ENCODE measurements around the gene JMJD8. TPM values are rescaled to one million over a fixed set of nuclear protein-coding genes. Genes with fewer than 3 reads are reported as not detected.

Gene JMJD8
- total and polyA plus RNA-seq, 10 of the 15 experiments (the other 5 are each of a cell fraction or from before 2014, with no cell fraction given) = 1.00 to 50.4 (median 30.7) TPM

DNA sequence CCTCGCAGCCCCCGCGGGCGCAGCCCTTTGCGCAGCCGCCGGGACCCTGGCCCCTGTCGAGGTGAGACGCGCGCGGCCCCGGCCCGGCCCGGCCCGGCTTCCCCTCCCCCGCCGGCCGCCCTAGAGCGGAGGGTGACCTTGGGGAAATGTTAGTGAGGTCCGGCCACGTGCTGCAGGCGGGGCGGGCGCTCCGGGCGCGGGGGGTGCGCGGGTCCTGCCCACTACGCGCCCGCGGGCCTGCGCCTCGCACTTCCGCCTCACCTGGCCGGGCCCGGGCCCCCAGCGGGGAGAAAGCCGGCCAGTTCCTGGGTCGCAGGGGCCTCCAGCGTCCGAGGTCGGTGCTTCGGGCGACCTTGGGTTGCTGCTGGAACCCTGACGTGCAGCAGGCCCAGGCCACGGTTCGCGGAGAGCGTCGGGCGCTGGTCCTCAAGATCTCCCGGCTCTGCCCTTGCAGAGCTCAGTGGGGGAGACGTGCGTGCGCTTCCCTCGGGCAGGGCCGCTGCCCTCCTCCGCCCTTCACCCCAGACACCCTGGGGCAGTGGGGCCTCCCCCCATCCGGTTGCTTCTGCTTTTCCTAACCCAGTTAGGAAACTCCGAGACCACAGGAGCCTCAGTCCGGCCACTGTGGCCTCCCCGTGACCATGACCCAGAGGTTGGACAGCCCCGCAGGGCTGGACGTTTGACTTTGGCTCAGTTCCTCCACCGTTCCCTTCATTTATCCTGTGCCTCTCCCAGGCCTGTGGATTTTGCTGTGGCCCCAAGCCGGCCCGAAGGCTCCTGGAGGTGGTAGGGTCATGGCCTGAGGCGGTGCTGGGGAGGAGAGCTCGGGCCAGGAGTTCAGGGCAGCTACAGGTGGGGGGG lies 41.7 kb downstream of the JMJD8 start:
- FAIRE-seq (no peak), ATAC-seq (peak; percentile 68), DNase-seq (ENCODE audit: low read depth, low spot score) (no peak)
- WGBS (ENCODE audit: insufficient coverage, insufficient replicate concordance, low lambda C conversion rate, missing lambda C conversion rate) = 4% methylated on average over 59 of the region's 72 CpGs
- H3K9ac ChIP-seq (ENCODE audit: control insufficient read depth, insufficient read depth, low read length) = peak overlapping the region; percentile 89
- intact Hi-C loops (cut with micrococcal nuclease; ENCODE audit: unreplicated experiment) (no loop called here), in situ Hi-C loops (cut with MboI) (no loop called here)
- POLR2A ChIA-PET = interaction anchor here (1.3 kb wide), 1 partner anchor 38 kb away, joined by 4 read pairs; the partner anchor contains the start of gene STUB1
- H3K4me1 ChIP-seq (ENCODE audit: control insufficient read depth, insufficient read depth, low read length) = peaks cover 12% of the 10 kb centered on the region
- RAD21 ChIA-PET (ENCODE audit: unreplicated experiment) = no interaction called here
- H3K4me3 ChIP-seq = peak overlapping the region; percentile 98
- H3K27ac ChIP-seq (ENCODE audit: control insufficient read depth, insufficient read depth) = peak overlapping the region; percentile 83
- no peaks in the 10 kb centered on the region; a peak in 2 of 4 replicates for H3K36me3 ChIP-seq (ENCODE audit: control insufficient read depth in 2 of 2, insufficient read depth in 2 of 2, low read length in 1 of 2)
- no peaks in the 10 kb centered on the region for H3K27me3 ChIP-seq (replicated peaks in 1 of 2; ENCODE audit: control insufficient read depth in 2 of 2, insufficient read depth in 2 of 2, low read length in 1 of 2)
- peaks cover 30% of the 10 kb centered on the region for H3K79me2 ChIP-seq (ENCODE audit: control insufficient read depth, insufficient read depth, low read length)
- no peaks in the 10 kb centered on the region for H4K20me1 ChIP-seq (ENCODE audit: control insufficient read depth, insufficient read depth)
- peak overlapping the region; percentile 37 for H2AFZ ChIP-seq (ENCODE audit: control insufficient read depth, low read depth, low read length)
- SMC1A ChIA-PET (ENCODE audit: uncharacterized antibody, unreplicated experiment) = no interaction called here
- peak overlapping the region; percentile 72 for H3K4me2 ChIP-seq (ENCODE audit: control insufficient read depth, insufficient read depth)
- BruUV-seq (replicated peaks) = no TSS peak
- H3K9me3 ChIP-seq (replicated peaks; ENCODE audit: control insufficient read depth, insufficient read depth, low read length) = no peaks in the 10 kb centered on the region
- CTCF ChIA-PET = interaction anchor here (1.0 kb wide), 1 partner anchor 162 kb away, joined by 3 read pairs; no protein-coding TSS in a partner anchor
- TF ChIP-seq GATAD2B (conservative IDR thresholded peaks at IDR 0.05; ENCODE audit: low read depth) (peak; percentile 45; the same call in 1 of the 2 replicates), BHLHE40 (IDR thresholded peaks at IDR 0.05; ENCODE audit: borderline replicate concordance in 1 of 2, low read depth in 2 of 2, low read length in 1 of 2) (peak; percentile 76 to 80; a peak in 3 of 4 replicates), CHD2 (IDR thresholded peaks at IDR 0.05; ENCODE audit: borderline replicate concordance, low read depth, low read length) (0 out of 2 replicates have a peak, but pooled peaks have one; percentile 7), ZNF24 (IDR thresholded peaks at IDR 0.05) (no peak), IKZF1 (conservative IDR thresholded peaks at IDR 0.05) (peak; percentile 39; the same call in 1 of the 2 replicates), TCF12 (IDR thresholded peaks at IDR 0.05; ENCODE audit: low read depth, low read length) (no peak), MEF2B (IDR thresholded peaks at IDR 0.05; ENCODE audit: partially characterized antibody, poor library complexity, severe bottlenecking) (no peak), ESRRA (IDR thresholded peaks at IDR 0.05; ENCODE audit: low read length) (peak; percentile 96), MYB (IDR thresholded peaks at IDR 0.05; ENCODE audit: borderline replicate concordance, low read depth, low read length) (no peak), POLR2AphosphoS5 (IDR thresholded peaks at IDR 0.05; ENCODE audit: low read length) (peak; percentile 30; the same call in 1 of the 2 replicates), NR2F1 (conservative IDR thresholded peaks at IDR 0.05) (0 out of 2 replicates have a peak, but pooled peaks have one; percentile 65), IKZF2 (IDR thresholded peaks at IDR 0.05) (peak; percentile 25 to 34; a peak in 2 of 4 replicates), HDAC6 (IDR thresholded peaks at IDR 0.05; ENCODE audit: unreplicated experiment) (peak; percentile 31), TCF3 (IDR thresholded peaks at IDR 0.05; ENCODE audit: borderline replicate concordance, insufficient read depth, low read depth, low read length) (0 out of 2 replicates have a peak, but pooled peaks have one; percentile 6), MTA2 (IDR thresholded peaks at IDR 0.05; ENCODE audit: low read depth) (no peak; the same call in 1 of the 2 replicates), MYC (IDR thresholded peaks at IDR 0.05; ENCODE audit: insufficient read depth, insufficient read length, insufficient replicate concordance, low read length, severe bottlenecking) (peak; percentile 74), MXI1 (IDR thresholded peaks at IDR 0.05; ENCODE audit: low read depth, low read length) (peak; percentile 14; the same call in 1 of the 2 replicates), RUNX3 (IDR thresholded peaks at IDR 0.05; ENCODE audit: low read length) (peak; percentile 40; the same call in 1 of the 2 replicates), DPF2 (IDR thresholded peaks at IDR 0.05) (peak; percentile 51; the same call in 1 of the 2 replicates)
- TF ChIP-seq, protein P1, sequence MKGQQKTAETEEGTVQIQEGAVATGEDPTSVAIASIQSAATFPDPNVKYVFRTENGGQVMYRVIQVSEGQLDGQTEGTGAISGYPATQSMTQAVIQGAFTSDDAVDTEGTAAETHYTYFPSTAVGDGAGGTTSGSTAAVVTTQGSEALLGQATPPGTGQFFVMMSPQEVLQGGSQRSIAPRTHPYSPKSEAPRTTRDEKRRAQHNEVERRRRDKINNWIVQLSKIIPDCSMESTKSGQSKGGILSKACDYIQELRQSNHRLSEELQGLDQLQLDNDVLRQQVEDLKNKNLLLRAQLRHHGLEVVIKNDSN (IDR thresholded peaks at IDR 0.05; ENCODE audit: borderline replicate concordance, extremely low read length, insufficient read depth, low read depth, low read length) = peak; percentile 70
- TF ChIP-seq, protein P2, sequence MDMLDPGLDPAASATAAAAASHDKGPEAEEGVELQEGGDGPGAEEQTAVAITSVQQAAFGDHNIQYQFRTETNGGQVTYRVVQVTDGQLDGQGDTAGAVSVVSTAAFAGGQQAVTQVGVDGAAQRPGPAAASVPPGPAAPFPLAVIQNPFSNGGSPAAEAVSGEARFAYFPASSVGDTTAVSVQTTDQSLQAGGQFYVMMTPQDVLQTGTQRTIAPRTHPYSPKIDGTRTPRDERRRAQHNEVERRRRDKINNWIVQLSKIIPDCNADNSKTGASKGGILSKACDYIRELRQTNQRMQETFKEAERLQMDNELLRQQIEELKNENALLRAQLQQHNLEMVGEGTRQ (IDR thresholded peaks at IDR 0.05; ENCODE audit: borderline replicate concordance, low read depth, low read length) = peak; percentile 18
